Esophagus (tissue), 2 donors: ENCODE measurements around the gene KRTAP20-1. TPM values are rescaled to one million over a fixed set of nuclear protein-coding genes. Genes with fewer than 3 reads are reported as not detected.

ENCODE experiments used
- H3K27ac ChIP-seq, 2 donors: one replicate each; pipeline ENCODE4 v1.5.1; 2013; ENCODE audit warnings: low read depth in 2 of 2, mild to moderate bottlenecking in 2 of 2, inconsistent platforms in 1 of 2, low read length in 1 of 2, moderate library complexity in 1 of 2
- H3K27me3 ChIP-seq, 2 donors: one replicate each; pipeline ENCODE4 v1.6.1; 2013; ENCODE audit warnings: low read length in 2 of 2, control low read depth in 1 of 2, mild to moderate bottlenecking in 1 of 2; ENCODE audit not compliant: insufficient read depth in 2 of 2, control insufficient read depth in 1 of 2
- H3K36me3 ChIP-seq, 2 donors: one replicate each; pipeline ENCODE4 v1.6.1; 2013; ENCODE audit warnings: low read length in 1 of 2; ENCODE audit not compliant: control insufficient read depth in 2 of 2, insufficient read depth in 2 of 2
- H3K4me1 ChIP-seq, 2 donors: one replicate each; pipeline ENCODE4 v1.6.1; 2013; ENCODE audit warnings: low read length in 1 of 2; ENCODE audit not compliant: control insufficient read depth in 2 of 2, insufficient read depth in 2 of 2
- H3K4me3 ChIP-seq, 2 donors: one replicate each; pipeline ENCODE4 v1.5.1; 2013; ENCODE audit warnings: low read length in 2 of 2, mild to moderate bottlenecking in 2 of 2, low read depth in 1 of 2, moderate library complexity in 1 of 2
- H3K9me3 ChIP-seq, 2 donors: one replicate each; pipeline ENCODE4 v1.6.1; 2013; ENCODE audit warnings: mild to moderate bottlenecking in 2 of 2, low read depth in 1 of 2, low read length in 1 of 2, moderate library complexity in 1 of 2; ENCODE audit not compliant: control insufficient read depth in 2 of 2, insufficient read depth in 1 of 2
- WGBS, 2 donors: extraction: QIAGEN DNeasy Blood & Tissue Kit; methylation state at CpG; one replicate each; pipeline ENCODE4 v1.1.7; 2013; 5-methylcytosine and 5-hydroxymethylcytosine counted together
- polyA plus RNA-seq, 2 donors: library from polyadenylated mRNA; stranded (reverse); fragments of 200-250 nt; gene quantifications; one replicate each; pipeline ENCODE4 v1.2.3, GENCODE V29; 2013
- donor health status: healthy with polysubstance abuse.
- donor health status: Bipolar disorder and iron deficiency.

The KRTAP20-1 gene
- polyA plus RNA-seq, 2 donors: not detected

DNA sequence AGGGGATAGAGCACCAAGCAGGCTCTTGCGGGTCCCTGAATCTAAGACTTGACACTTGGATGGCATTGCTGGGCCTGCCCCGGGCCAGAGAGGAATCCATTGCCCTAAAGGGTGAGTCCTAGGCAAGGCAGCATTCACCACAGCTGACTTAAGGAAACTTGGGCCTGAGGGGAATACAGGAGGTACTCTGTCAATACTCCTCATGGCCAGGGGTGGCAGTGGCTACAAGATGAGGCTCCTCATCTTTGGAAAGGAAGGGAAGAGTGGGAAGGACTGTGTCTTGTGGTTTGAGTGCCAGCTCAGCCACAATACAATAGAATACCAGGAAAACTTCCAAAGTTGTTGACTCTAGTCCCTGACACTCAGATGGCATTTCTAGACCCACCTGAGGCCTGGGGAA lies 10.3 kb upstream of the KRTAP20-1 start:
- no peaks in the 10 kb centered on the region for H3K9me3 ChIP-seq
- no peaks in the 10 kb centered on the region for H3K27me3 ChIP-seq
- 82 to 83% methylated on average over 2 of the region's 2 CpGs for WGBS, 2 donors
- H3K4me3 ChIP-seq: no peak overlapping the region
- no peaks in the 10 kb centered on the region for H3K4me1 ChIP-seq
- no peak overlapping the region for H3K27ac ChIP-seq
- no peaks in the 10 kb centered on the region for H3K36me3 ChIP-seq

GRCh38 chr21:30612132-30612531 lies 4.1 kb upstream of the KRTAP20-1 start:
- Histone ChIP-seq H3K36me3 (no peaks in the 10 kb centered on the region), H3K9me3 (no peaks in the 10 kb centered on the region), H3K4me1 (no peaks in the 10 kb centered on the region), H3K27me3 (no peaks in the 10 kb centered on the region), H3K27ac (no peak overlapping the region), H3K4me3 (no peak overlapping the region)
- 71 to 74% methylated on average over 2 of the region's 2 CpGs for WGBS, 2 donors

DNA sequence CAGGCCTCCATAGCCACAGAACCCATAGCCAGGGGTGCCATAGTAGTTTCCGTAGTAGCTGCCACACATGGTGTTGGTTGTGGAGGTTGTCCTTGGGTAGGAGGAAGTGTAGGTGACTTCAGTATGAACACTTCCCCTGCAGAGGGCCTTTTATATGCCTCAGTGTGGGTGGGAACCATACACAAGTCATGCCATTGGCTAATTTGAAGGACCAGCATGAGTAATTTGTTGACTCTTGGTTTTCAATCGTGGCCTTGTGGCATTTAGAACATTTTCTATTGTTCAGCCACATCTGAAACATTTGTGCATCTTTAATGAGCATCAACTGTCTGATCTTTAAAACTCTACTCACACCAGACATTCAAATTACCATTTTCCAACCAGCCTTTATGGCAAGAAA lies 2.4 kb upstream of the KRTAP20-1 start, which contains the start of gene KRTAP6-1:
Gene KRTAP6-1 (minus strand): TSS at position 95 of the 400 bp plus-strand sequence. CDS start 26 bp downstream, at position 69.
- WGBS, 2 donors: 62 to 69% methylated on average over 2 of the region's 2 CpGs
- Histone ChIP-seq H3K36me3 (no peaks in the 10 kb centered on the region), H3K4me1 (no peaks in the 10 kb centered on the region), H3K4me3 (no peak within 1 kb of the TSS), H3K9me3 (no peaks in the 10 kb centered on the region), H3K27me3 (no peaks in the 10 kb centered on the region), H3K27ac (no peak within 1 kb of the TSS)

GRCh38 chr21:30615199-30615598 lies 1.0 kb upstream of the KRTAP20-1 start:
- H3K27me3 ChIP-seq: no peaks in the 10 kb centered on the region
- no peak overlapping the region for H3K4me3 ChIP-seq
- no peak overlapping the region for H3K27ac ChIP-seq
- H3K36me3 ChIP-seq: no peaks in the 10 kb centered on the region
- no peaks in the 10 kb centered on the region for H3K9me3 ChIP-seq
- no peaks in the 10 kb centered on the region for H3K4me1 ChIP-seq

- H3K9me3 ChIP-seq: peaks cover 3 to 6% of the 10 kb centered on the region in 2 donors
- H3K4me3 ChIP-seq: no peak overlapping the region
- no peaks in the 10 kb centered on the region for H3K36me3 ChIP-seq
- H3K27ac ChIP-seq: no peak overlapping the region
- no peaks in the 10 kb centered on the region for H3K27me3 ChIP-seq
- no peaks in the 10 kb centered on the region for H3K4me1 ChIP-seq
Observed at GRCh38 chr21:30620080-30620479, 3.9 kb downstream of the KRTAP20-1 start.

DNA sequence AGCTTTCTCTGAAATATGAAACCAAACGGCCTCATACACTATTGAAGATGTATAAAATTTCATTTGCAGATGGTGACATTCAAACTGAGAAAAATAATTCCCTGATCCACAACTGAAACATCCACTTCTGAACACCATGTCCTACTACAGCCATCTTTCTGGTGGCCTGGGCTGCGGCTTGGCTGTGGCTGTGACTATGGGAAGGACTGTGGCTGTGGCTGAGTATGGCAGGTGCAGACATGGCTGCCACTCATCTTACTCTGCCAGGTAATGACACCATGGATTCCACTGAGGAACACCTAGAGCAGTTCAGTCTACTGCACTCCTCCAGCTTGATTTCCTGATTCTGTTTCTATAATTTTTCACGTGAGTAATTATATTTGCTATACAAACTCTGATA lies 4.3 kb downstream of the KRTAP20-1 start, which contains the start of gene KRTAP20-4:
Gene KRTAP20-4 (plus strand): TSS at position 106 of the 400 bp plus-strand sequence.
- H3K9me3 ChIP-seq: peaks cover 3 to 6% of the 10 kb centered on the region in 2 donors
- no peak within 1 kb of the TSS for H3K4me3 ChIP-seq
- 77 to 80% methylated on average over 3 of the region's 3 CpGs for WGBS, 2 donors

DNA sequence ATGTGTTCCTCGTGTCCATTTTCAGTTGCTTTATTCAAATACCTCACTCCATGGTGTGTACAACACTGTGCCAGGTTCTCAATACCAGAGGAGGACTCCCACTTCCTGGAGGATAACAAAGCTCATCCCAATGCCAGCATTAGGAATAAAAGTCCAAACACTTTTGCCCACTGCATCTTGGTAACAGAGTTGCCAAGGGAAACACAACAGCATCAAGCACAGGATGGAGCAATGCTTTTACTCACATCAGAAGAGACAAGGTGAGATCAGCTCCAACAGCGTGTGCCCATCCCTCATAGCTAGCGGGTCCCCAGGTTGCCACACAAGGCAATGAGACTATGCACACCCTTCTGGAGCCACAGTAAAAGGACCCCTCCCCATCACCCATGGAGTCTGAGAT lies 7.1 kb downstream of the KRTAP20-1 start:
- Histone ChIP-seq H3K4me3 (no peak overlapping the region), H3K27me3 (no peaks in the 10 kb centered on the region), H3K27ac (no peak overlapping the region), H3K36me3 (no peaks in the 10 kb centered on the region), H3K9me3 (peaks cover 3 to 6% of the 10 kb centered on the region in 2 donors), H3K4me1 (no peaks in the 10 kb centered on the region)
- WGBS, 2 donors: 89% methylated on average over 3 of the region's 3 CpGs

More for the DNA sequence above, 4.3 kb downstream of the KRTAP20-1 start, which contains the start of gene KRTAP20-4:
- no peaks in the 10 kb centered on the region for H3K36me3 ChIP-seq
- no peaks in the 10 kb centered on the region for H3K4me1 ChIP-seq
- no peak within 1 kb of the TSS for H3K27ac ChIP-seq
- H3K27me3 ChIP-seq: no peaks in the 10 kb centered on the region

DNA sequence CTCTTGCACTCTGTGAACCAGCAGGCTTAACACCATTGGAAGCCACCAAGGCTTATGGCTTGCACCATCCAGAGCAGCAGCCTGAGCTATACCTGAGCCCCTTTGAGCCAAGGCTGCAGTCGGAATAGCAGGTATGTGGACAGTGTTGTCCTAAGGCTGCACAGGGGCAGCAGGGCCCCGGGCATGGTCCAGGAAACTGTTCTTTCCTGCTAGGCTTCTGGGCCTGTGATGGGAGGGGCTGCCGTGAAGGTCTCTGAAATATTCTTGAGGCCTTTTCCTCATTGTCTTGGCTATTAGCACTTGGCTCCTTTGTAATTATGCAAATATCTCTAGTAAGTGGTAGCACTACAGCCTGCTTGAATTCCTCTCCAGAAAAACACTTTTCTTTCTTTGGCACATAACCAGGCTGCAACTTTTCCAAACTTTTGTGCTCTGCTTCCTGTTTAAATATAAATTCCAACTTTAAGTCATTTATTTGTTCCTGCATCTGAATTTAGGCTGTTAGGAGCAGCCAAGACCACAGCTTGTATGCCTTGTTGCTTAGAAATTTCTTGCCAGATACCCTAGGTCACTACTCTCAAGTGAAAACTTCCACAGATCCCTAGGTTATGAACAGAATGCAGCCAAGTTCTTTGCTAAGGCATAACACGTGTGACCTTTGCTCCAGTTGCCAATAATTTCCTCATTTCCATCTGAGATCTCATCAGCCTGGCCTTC lies 9.4 kb downstream of the KRTAP20-1 start:
- H3K27me3 ChIP-seq: no peaks in the 10 kb centered on the region
- WGBS, 2 donors: 62 to 73% methylated on average over 4 of the region's 4 CpGs
- H3K9me3 ChIP-seq: peaks cover 3 to 6% of the 10 kb centered on the region in 2 donors
- H3K4me1 ChIP-seq: no peaks in the 10 kb centered on the region
- no peak overlapping the region for H3K4me3 ChIP-seq
- H3K36me3 ChIP-seq: no peaks in the 10 kb centered on the region
- H3K27ac ChIP-seq: no peak overlapping the region

DNA sequence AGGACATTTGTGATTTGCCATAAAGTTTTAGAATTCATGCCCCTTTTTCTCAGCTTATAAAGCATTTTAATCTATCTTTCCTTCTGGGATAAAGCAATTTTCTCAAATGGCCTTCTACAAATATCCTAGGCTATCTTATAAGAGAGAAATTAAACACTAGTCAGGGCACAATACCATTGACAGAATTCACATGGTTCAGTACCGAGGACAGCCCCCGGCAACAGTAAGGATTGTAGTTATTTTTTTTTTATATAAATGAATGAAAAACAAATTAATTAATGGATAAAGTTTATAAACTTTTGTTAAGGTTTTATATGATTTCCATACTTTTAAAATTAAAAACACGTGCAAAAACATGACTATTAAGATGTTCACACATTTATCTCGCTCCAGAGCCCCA lies 11.9 kb downstream of the KRTAP20-1 start:
- no peak overlapping the region for H3K27ac ChIP-seq
- no peaks in the 10 kb centered on the region for H3K4me1 ChIP-seq
- H3K27me3 ChIP-seq: no peaks in the 10 kb centered on the region
- no peaks in the 10 kb centered on the region for H3K36me3 ChIP-seq
- H3K9me3 ChIP-seq: peaks cover under 1 to 5% of the 10 kb centered on the region in 2 donors
- 80 to 83% methylated on average over 4 of the region's 4 CpGs for WGBS, 2 donors
- no peak overlapping the region for H3K4me3 ChIP-seq

GRCh38 chr21:30629200-30629599 lies 13.0 kb downstream of the KRTAP20-1 start:
- Histone ChIP-seq H3K36me3 (no peaks in the 10 kb centered on the region), H3K27me3 (no peaks in the 10 kb centered on the region), H3K4me3 (no peak overlapping the region), H3K4me1 (no peaks in the 10 kb centered on the region), H3K27ac (no peak overlapping the region), H3K9me3 (no peaks in the 10 kb centered on the region)
- WGBS, 2 donors: 58 to 61% methylated on average over 1 of the region's 1 CpG
